SH-SY5Y (cell line): ENCODE data around the gene NEDD4L.

Experiments used
- GATA2 ChIP-seq: IDR thresholded peaks from 2 replicates; pipeline ENCODE4 v1.6.1; 2011; ENCODE audit warnings: mild to moderate bottlenecking, low read depth, low read length
- GATA3 ChIP-seq: IDR thresholded peaks from 2 replicates; pipeline ENCODE4 v1.6.1; 2011; ENCODE audit warnings: low read depth, mild to moderate bottlenecking, low read length, moderate library complexity

- no peak for TF ChIP-seq GATA2
- no peak for TF ChIP-seq GATA3
Measured at GRCh38 chr18:58209326-58209725, 165.3 kb downstream of the NEDD4L start.
